Activated gamma-delta T cell (primary cell): Measurements from ENCODE around the gene MS4A4E.
"Not testable (repeated sequence)": the region's sequence is repeated elsewhere in the genome, so short reads cannot be mapped to it uniquely, and the experiment has no call there.

Source experiments
- DNase-seq: peaks from one replicate; lab custom pipeline; 2025; lab: John Stamatoyannopoulos, UW
- total RNA-seq, 2 donors: gene quantifications; one replicate each; lab custom pipeline; 2026; lab: John Stamatoyannopoulos, UW

The MS4A4E gene
- total RNA-seq: 0 to 0.61 reads per million in 2 donors

DNA sequence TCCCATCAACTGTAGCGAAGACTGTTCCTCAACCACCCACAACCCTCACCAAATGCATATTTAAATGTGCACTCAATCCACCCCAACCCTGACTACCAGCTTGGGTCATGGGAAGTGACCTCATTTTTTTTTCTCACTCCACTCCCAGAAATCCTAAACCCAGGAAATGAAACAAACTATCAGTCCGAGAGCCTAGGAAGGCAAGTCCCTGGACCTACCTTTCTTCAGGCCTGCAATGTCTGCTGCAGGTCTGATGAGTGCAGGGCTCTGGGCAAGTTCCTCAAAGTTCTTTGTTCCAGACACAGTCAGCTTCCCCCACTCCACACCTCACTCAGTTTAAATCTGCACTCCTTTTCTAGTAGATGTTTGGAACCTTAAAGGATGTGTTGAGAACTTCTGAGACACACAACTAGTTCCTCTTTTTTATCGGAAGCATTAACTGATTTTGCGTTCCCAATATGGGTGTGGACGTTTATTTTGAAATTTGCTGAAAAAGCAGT lies at the start of gene MS4A4E:
Gene MS4A4E, minus strand, starts transcription at position 398 of the 500 bp plus-strand sequence. CDS start 13,082 bp downstream, outside the sequence.
- no peak for DNase-seq

- no peak for DNase-seq
Observed at GRCh38 chr11:60292145-60292544, 49.2 kb upstream of the MS4A4E start.

GRCh38 chr11:60288531-60288930 lies 45.6 kb upstream of the MS4A4E start:
- no peak for DNase-seq

DNA sequence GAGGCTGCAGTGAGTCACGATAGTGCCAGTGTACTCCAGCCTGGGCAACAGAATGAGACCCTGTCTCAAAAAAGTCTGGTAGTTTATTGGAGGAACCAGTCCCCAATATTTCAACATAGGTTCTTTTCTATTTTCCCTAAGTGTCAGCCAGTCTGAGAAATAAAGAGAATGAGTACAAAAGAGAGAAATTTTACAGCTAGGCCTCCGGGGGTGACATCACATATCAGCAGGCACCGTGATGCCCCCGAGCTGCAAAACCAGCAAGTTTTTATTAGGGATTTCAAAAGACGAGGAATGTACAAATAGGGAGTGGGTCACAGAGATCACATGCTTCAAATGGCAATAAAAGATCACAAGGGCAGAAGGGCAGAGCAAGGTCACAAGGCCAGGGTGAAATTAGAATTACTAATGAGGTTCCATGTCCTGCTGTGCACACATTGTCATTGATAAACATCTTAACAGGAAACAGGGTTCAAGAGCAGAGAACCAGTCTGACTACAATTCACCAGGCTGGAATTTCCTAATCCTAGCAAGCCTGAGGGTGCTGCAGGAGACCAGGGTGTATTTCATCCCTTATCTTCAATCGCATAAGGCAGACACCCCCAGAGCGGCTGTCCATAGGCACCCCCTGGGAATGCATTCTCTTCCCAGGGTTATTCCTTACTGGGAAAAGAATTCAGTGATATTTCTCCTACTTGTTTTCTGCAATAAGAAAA lies 42.6 kb upstream of the MS4A4E start:
- DNase-seq: not testable (repeated sequence)

GRCh38 chr11:60282286-60282685 lies 39.3 kb upstream of the MS4A4E start:
- DNase-seq: no peak

DNA sequence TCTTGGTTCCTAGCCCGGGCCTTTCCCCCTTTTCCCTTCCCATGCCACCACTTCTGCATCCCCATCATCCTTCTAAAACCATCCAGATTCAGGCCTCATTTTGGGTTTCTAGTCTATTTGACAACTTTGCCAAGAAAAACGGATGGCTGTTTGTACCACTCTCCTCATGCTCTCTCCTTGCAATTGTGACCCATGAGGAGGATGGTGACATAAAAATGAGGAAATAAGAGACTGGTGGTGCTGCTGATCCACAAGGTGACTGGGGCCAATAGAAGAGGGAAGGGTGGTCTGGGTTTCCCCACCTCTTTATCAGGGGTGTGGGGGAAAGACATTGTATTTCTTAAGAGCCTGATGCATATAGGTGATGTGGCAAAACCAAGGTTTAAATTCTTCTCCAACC lies 38.5 kb upstream of the MS4A4E start:
- no peak for DNase-seq

DNA sequence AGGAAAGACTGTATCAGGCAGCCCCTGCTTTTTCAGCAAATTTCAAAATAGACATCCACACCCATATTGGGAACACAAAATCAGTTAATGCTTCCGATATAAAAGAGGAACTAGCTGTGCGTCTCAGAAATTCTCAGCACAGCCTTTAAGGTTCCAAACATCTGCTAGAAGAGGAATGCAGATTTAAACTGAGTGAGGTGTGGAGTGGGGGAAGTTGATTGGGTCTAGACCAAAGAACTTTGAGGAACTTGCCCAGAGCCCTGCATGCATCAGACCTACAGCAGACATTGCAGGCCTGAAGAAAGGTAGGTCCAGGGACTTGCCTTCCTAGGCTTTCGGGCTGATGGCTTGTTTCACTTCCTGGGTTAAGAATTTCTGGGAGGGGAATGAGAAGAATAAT lies 37.5 kb upstream of the MS4A4E start, which contains the start of gene MS4A4A:
Gene MS4A4A, plus strand, starts transcription at position 255 of the 400 bp plus-strand sequence. Its CDS starts 10 bp downstream, at position 265.
- DNase-seq: no peak

DNA sequence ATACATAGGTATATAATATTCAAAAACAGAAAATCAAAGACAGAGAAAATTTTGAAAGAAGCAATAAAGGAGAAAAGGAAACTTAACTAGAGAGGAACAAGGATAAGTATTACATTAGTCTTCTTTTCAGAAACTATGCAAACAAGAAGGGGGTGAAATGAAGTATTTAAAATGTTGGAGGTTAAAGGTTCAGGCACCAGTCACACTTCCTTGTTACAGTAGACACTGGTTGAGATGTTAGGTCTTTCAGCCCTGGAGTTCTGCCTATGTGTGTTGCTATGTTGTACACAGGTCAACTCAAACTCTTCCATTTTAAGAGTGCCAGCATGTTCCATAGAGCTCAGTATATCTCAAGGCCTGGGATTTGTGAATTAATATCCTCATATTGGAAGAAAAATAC lies 31.5 kb upstream of the MS4A4E start:
- DNase-seq: no peak

DNA sequence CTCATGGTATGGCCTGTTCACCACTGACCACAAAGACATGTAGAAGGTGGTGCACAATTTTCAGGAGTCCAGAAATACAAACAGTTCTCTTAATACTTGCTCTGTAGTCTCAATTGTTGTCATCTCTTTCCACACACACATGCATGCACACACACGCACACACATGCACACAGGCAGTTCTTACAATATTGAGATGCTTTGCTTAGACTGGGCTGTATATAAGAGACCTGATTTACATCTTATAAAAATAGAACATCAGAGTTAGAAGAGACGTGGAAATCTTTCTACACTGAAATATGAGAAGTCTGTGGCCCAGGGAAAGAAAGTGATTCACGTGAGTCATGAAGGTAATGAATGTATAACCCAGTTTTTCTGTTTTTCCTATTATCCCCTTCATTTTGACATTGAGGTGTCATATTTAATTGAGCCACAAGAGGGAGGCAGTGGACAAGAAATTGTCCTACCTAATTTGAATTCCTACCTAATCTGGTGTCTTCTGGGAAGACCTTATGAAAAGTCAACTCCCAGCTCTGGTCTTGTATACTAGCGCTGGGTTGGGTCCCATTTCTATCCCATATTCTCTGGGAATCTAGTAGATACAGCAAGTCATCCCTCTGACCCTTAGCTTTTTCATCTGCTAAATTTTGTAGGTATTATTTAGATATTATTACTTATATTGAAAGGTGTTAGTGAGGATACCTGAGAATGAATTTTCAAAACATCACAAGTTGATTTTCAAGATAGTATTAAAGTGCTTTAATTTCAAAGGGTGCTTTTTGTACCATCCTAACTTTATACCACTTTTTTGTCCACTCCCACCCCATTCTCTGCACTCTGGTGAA lies 22.7 kb upstream of the MS4A4E start:
- DNase-seq: no peak

- DNase-seq: no peak
Observed at GRCh38 chr11:60264644-60265043, 21.7 kb upstream of the MS4A4E start.

- no peak for DNase-seq
Observed at GRCh38 chr11:60263402-60263801, 20.5 kb upstream of the MS4A4E start.

DNA sequence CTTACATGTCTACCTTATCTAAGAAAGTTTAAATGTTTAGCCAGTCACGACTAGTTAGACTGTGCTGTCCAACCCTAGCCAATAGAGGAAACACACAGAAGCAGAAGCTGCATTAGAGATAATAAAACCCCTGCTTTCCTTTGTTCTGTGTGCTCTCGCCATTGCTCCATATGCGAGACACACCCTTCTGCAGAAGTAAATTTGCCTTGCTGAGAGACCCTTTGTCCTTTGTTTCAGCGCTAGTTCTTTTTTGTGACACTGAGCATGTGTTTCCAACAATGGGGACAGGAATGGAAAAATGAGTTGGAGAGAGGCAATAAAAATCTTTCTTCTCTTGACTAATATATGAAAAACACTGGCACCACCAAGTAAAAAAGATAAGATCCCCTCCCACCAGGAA lies 18.1 kb upstream of the MS4A4E start:
- no peak for DNase-seq

GRCh38 chr11:60257956-60258722 lies 15.2 kb upstream of the MS4A4E start:
- no peak for DNase-seq

DNA sequence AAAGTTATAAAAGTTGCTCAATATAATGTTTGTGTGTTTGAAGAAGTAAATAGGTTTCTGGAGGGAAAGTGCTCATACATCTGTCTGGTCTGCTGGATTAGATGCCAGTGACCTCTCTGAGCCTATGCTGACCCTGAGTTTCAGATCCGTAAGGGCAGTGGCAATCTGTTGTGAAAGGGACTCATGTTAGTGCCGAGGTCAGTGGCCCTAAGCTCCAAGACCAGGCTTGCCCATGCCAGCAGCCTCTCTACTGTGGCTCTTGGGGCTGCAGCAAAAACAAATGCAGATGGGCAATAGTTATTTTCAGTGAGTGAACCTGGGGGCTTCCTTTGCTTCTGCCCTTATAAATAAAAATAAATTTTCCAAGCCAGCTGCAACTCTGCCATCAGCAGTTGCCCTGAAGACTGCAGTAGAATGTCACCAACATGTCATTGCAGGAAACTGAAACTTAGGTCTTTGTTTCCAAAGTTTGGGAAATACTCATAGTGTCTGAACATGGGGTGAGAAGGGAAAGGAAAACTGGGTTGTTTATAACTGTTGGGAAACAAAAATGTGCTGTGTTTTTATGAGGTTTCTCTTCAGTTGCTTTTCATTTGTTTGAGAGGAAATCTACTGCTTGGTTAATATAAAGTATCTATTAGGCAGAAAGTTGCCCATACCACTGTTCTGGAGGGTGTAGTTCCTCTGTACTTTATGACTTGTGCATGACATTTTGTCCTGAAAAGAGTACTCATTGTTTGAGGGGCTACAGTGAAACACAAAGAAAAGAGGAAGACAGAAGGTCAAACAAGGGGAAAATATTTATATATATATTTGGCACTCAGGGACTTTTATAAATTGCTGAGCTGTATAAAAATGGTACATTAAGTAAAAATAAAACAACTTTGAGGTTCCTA lies 9.5 kb upstream of the MS4A4E start:
- no peak for DNase-seq

DNA sequence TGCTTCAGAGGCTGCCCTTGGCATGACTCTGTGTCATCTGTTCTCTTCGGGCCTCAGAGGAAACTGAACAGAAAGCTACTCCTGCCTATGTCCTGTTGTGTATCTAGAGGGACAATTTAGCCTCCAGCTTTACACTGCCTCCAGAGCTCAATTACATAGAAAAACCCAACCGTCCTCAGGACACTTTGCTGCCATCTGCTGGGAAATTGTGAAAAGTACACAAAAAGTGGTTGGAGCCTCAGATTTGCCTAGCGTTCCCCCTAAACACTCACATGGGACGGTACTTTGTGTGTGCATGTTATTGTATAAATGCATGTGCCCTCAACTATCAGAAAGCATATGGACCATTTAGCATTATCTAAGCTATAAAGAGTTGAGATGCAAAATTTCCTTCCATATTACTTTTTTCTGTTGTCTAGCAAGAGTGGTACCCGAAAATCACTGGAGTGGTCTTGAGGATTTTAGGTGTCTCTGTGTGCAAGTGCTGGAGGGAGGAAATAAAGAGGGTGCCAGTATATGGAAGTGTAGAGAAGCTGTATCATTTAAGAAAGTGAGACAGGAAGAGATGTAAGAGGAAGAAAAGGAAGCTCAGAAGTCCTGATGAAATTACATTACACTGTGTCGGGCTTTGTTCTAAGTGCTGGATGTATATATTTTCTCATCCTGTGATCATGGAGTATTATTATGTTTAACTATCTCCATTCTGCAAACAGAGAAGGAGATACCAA lies 8.7 kb upstream of the MS4A4E start:
- no peak for DNase-seq

DNA sequence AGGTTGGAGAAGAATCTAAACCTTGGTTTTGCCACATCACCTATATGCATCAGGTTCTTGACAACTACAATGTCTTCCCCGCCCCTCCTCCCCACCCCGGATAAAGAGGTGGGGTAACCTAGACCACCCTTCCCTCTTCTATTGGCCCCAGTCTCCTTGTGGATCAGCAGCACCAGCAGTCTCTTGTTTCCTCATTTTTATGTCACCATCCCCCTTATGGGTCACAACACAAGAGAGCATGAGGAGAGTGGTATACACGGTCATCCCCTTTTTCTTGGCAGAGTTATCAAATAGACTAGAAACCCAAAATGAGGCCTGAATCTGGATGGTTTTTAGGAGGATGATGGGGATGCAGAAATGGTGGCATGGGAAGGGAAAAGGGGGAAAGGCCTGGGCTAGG lies 1.2 kb downstream of the MS4A4E start:
- DNase-seq: no peak

GRCh38 chr11:60240662-60241061 lies 2.3 kb downstream of the MS4A4E start:
- DNase-seq: no peak

DNA sequence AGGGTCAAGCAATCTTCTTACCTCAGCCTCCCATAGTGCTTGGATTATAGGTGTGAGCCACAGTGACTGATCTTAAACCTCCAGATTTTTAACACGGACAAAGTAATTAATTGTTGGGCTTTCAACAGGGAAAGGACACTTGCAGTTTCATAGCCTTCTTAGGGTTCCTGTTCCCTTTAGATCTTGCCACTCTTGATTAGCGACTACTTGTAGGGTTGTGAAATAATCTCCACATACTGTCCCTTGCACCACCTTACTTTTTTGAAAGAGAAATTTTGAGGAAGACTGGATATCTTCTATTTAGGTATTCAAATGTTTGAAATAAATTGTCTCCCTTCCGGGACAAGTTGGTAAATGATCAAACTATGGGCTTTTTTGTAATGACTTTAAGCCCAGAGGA lies 7.6 kb downstream of the MS4A4E start:
- no peak for DNase-seq

DNA sequence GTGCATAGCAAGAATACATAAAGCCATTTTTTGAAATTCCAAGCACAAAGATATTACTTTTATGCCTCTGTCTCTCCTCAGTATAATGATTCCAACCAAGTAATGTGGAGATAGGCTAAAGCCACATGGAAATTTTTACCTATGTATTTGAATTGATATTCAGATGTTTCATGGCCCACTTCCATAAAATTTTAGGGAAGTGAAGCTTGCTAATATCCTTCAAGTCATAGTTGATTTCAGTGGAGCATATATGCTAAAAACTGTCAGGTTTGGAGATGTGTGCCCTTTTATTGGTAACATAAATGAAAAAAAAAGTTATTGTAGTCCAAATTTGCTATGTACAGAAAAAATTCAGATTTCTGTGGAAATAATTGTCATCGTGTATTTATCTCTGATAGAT lies 12.3 kb downstream of the MS4A4E start:
- DNase-seq: no peak

GRCh38 chr11:60222141-60222540 lies 20.8 kb downstream of the MS4A4E start:
- no peak for DNase-seq
